GM12892 (cell line): ENCODE measurements around the gene FIBCD1.

Experiments used
- DNase-seq: peaks from one replicate; pipeline ENCODE4 v3.0.0; 2011; ENCODE audit not compliant: insufficient read length
- FAIRE-seq: peaks from 2 replicates; lab custom pipeline; 2011; peaks lifted over from hg19 to GRCh38; lab: Jason Lieb, UNC
- POLR2A ChIP-seq: IDR thresholded peaks from 2 replicates; pipeline ENCODE4 v1.6.1; 2011; ENCODE audit warnings: low read depth, low read length, control low read depth
- POLR2AphosphoS5 ChIP-seq: IDR thresholded peaks from 2 replicates; pipeline ENCODE4 v1.6.1; 2011; ENCODE audit warnings: low read depth, low read length, control low read depth
- TAF1 ChIP-seq: IDR thresholded peaks from 2 replicates; pipeline ENCODE4 v1.6.1; 2011; ENCODE audit warnings: low read depth, mild to moderate bottlenecking, control low read depth, low read length, borderline replicate concordance

The FIBCD1 gene

GRCh38 chr9:130890124-130890523 lies 48.9 kb downstream of the FIBCD1 start:
- FAIRE-seq (no peak), DNase-seq (no peak)
- TF ChIP-seq TAF1 (no peak), POLR2A (no peak), POLR2AphosphoS5 (no peak)

- DNase-seq (no peak), FAIRE-seq (no peak)
- no peak for TF ChIP-seq POLR2A
- no peak for TF ChIP-seq TAF1
- TF ChIP-seq POLR2AphosphoS5: no peak
Measured at GRCh38 chr9:130888146-130888885, 50.7 kb downstream of the FIBCD1 start.

- FAIRE-seq (no peak), DNase-seq (no peak)
- TF ChIP-seq POLR2AphosphoS5: no peak
- TF ChIP-seq POLR2A: no peak
- no peak for TF ChIP-seq TAF1
Measured at GRCh38 chr9:130887494-130888144, 51.4 kb downstream of the FIBCD1 start.

DNA sequence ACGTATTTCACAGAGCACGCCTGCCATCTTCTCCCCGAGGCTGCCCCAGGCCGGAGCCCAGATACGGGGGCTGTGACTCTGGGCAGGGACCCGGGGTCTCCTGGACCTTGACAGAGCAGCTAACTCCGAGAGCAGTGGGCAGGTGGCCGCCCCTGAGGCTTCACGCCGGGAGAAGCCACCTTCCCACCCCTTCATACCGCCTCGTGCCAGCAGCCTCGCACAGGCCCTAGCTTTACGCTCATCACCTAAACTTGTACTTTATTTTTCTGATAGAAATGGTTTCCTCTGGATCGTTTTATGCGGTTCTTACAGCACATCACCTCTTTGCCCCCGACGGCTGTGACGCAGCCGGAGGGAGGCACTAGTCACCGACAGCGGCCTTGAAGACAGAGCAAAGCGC lies 52.1 kb downstream of the FIBCD1 start:
- DNase-seq (no peak), FAIRE-seq (no peak)
- TF ChIP-seq POLR2A (no peak), TAF1 (no peak), POLR2AphosphoS5 (no peak)

DNA sequence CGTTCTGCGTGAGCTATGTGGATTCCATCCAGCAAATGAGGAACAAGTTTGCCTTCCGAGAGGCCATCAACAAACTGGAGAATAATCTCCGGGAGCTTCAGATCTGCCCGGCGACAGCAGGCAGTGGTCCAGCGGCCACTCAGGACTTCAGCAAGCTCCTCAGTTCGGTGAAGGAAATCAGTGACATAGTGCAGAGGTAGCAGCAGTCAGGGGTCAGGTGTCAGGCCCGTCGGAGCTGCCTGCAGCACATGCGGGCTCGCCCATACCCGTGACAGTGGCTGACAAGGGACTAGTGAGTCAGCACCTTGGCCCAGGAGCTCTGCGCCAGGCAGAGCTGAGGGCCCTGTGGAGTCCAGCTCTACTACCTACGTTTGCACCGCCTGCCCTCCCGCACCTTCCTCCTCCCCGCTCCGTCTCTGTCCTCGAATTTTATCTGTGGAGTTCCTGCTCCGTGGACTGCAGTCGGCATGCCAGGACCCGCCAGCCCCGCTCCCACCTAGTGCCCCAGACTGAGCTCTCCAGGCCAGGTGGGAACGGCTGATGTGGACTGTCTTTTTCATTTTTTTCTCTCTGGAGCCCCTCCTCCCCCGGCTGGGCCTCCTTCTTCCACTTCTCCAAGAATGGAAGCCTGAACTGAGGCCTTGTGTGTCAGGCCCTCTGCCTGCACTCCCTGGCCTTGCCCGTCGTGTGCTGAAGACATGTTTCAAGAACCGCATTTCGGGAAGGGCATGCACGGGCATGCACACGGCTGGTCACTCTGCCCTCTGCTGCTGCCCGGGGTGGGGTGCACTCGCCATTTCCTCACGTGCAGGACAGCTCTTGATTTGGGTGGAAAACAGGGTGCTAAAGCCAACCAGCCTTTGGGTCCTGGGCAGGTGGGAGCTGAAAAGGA lies 53.3 kb downstream of the FIBCD1 start:
- TF ChIP-seq POLR2A (no peak), POLR2AphosphoS5 (no peak), TAF1 (no peak)
- FAIRE-seq: no peak

GRCh38 chr9:130884542-130885483 lies 54.2 kb downstream of the FIBCD1 start:
- FAIRE-seq (no peak), DNase-seq (no peak)
- no peak for TF ChIP-seq POLR2A
- no peak for TF ChIP-seq POLR2AphosphoS5
- TF ChIP-seq TAF1: no peak

More for the DNA sequence above, 53.3 kb downstream of the FIBCD1 start:
- DNase-seq: no peak

DNA sequence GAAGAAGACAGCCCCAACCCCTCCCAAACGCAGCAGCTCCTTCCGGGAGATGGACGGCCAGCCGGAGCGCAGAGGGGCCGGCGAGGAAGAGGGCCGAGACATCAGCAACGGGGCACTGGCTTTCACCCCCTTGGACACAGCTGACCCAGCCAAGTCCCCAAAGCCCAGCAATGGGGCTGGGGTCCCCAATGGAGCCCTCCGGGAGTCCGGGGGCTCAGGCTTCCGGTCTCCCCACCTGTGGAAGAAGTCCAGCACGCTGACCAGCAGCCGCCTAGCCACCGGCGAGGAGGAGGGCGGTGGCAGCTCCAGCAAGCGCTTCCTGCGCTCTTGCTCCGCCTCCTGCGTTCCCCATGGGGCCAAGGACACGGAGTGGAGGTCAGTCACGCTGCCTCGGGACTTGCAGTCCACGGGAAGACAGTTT lies 54.9 kb downstream of the FIBCD1 start:
- DNase-seq: no peak
- no peak for FAIRE-seq
- no peak for TF ChIP-seq POLR2A
- no peak for TF ChIP-seq TAF1
- TF ChIP-seq POLR2AphosphoS5: no peak

DNA sequence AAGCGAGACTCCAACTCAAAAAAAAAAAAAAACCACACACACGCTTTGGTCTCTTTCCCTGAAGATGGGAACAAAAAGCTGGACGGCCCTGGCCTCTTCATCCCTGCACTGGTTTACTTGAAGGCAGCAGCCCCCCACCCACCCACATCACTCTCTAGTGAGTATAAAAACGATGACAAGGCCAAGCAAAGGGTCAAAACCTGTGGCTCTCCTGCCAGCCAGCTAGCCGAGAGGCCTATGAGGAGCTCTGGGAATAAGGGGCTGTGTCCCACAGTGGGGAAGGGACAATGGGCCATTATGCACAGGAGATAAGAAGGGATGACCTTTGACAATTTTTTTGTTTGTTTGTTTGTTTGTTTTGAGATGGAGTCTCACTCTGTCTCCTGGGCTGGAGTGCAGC lies 55.6 kb downstream of the FIBCD1 start:
- TF ChIP-seq POLR2AphosphoS5: no peak
- TF ChIP-seq POLR2A: no peak
- no peak for TF ChIP-seq TAF1
- FAIRE-seq (no peak), DNase-seq (no peak)

DNA sequence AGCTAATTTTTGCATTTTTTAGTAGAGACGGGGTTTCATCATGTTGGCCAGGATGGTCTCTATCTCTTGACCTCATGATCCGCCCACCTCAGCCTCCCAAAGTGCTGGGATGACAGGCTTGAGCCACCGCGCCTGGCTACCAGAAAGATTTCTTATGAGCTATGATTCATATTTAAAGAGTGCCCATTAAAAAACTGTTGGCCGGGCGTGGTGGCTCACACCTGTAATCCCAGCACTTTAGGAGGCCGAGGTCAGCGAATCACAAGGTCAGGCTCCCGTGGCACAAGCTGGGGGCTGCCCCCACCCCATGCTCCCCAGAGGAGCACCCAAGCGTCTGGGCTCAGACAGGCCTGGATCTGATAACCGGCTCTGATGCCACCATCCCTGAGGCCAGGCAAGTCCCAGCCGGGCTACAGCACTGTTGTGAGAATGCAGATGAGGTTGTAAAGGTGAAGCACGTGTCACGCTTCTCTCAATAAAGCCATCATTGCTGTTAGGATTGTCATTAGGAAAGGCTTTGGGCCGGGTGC lies 56.3 kb downstream of the FIBCD1 start:
- DNase-seq (no peak), FAIRE-seq (no peak)
- no peak for TF ChIP-seq TAF1
- TF ChIP-seq POLR2A: no peak
- no peak for TF ChIP-seq POLR2AphosphoS5

DNA sequence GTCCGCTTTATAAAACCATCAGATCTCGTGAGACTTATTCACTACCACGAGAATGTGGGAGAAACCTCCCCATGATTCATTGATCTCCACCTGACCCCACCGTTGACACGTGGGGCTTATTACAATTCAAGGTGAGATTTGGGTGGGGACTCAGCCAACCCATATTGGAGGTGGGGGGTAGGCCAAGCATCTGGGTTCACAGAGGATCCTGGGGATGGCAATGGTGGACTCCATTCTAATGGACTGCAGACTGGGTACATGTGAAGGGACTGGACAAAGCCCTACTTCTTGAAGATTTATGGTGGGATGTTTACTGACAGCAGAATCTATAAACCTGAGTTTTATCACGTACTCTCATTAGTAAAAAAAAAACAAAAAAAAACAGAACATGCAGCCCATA lies 57.5 kb downstream of the FIBCD1 start:
- DNase-seq: no peak
- TF ChIP-seq TAF1 (no peak), POLR2AphosphoS5 (no peak), POLR2A (no peak)
- no peak for FAIRE-seq
